H1 (cell line): Measurements from ENCODE around the gene CACNA1G.

Experiments used
- CTCF ChIP-seq, 3 experiments: IDR thresholded peaks; 1 replicate in 2 of 3; 2 replicates in 1 of 3; pipeline versions ENCODE4 v1.5.1 to v1.6.1; 2011; ENCODE audit warnings: low read length in 3 of 3, mild to moderate bottlenecking in 3 of 3, inconsistent platforms in 2 of 3, low read depth in 1 of 3, moderate library complexity in 1 of 3; ENCODE audit not compliant: insufficient read depth in 1 of 3; ENCODE audit errors: control extremely low read depth in 1 of 3
- HDAC6 ChIP-seq: IDR thresholded peaks from one replicate; pipeline ENCODE4 v1.7.1; 2012; ENCODE audit warnings: low read depth, mild to moderate bottlenecking, inconsistent platforms, low read length, moderate library complexity
- TAF1 ChIP-seq: IDR thresholded peaks from 2 replicates; pipeline ENCODE4 v1.6.1; 2011; ENCODE audit warnings: mild to moderate bottlenecking, low read depth, low read length
- TCF12 ChIP-seq: IDR thresholded peaks from 2 replicates; pipeline ENCODE4 v1.6.1; 2011; ENCODE audit warnings: low read depth, mild to moderate bottlenecking, low read length

GRCh38 chr17:50559674-50560184 lies 786 bp upstream of the CACNA1G start:
- TF ChIP-seq TAF1 = no peak
- TF ChIP-seq HDAC6 = no peak
- no peak for TF ChIP-seq TCF12
- TF ChIP-seq CTCF (IDR thresholded peaks at IDR 0.05; ENCODE audit: control extremely low read depth in 1 of 3, insufficient read depth in 1 of 3, low read depth in 1 of 3, low read length in 3 of 3) = no peak
